ENCODE measurements around the gene CHEK1.

The CHEK1 gene

DNA sequence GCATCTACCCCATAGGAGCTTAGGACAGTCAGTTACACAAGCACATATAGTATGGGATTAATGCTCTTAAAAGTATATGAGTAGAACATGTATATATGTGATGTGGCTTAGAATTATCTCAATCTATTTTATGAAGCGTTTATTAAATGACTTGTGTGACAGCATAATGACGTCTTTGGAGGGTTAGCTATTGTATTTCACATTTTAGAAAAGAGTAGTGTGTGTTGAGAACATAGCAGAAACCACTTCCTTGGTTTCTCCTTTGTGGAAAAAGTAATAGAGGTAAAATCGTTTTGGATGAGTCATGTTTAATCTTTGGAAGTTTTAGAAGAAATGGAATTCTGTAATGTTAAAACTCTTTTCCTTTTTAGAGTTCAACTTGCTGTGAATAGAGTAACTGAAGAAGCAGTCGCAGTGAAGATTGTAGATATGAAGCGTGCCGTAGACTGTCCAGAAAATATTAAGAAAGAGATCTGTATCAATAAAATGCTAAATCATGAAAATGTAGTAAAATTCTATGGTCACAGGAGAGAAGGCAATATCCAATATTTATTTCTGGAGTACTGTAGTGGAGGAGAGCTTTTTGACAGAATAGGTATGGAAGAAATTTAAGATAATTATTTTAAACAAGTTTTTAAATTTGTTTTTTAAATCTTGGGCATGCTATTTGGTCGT is 2.4 kb downstream of the CHEK1 start:
- no peak for DNase-seq

DNA sequence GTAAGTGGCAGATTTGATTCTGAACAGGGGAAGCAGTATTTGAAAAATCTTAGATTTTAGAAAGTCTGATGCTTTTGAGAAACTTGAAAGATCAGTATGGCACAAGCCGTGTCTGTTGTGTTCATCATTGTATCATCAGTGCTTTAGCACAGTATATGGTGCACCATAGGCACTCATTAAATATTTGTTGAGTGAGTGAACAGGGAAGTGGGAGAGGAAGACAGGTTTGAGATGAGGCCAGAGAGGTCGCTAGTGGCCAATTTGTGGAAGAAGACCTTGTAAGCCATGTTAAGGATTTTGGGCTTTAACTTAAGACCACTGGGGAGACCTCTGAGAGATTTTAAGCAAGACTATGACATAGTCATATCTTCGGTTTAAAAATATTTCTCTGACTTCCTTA is 12.9 kb downstream of the CHEK1 start:
- no peak for DNase-seq

DNA sequence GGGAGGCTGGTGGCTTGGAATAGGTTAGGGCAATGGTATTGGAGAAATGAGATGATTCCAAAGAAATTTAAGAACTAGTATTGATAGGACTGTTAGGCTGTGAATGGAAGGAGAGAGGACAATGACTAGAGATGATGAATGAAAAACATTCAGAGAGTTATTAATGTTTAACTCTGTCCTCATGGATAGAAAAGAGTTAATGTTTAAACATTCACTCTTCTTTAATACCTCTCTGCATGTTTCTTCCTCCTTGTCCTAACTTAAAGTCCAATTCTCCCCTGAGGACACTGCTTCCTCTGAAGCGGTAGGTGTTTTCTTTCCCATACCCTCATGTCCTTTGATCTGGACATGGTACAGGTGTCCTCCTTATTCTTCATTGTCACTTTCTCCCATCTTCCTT is 13.4 kb downstream of the CHEK1 start:
- no peak for DNase-seq

DNA sequence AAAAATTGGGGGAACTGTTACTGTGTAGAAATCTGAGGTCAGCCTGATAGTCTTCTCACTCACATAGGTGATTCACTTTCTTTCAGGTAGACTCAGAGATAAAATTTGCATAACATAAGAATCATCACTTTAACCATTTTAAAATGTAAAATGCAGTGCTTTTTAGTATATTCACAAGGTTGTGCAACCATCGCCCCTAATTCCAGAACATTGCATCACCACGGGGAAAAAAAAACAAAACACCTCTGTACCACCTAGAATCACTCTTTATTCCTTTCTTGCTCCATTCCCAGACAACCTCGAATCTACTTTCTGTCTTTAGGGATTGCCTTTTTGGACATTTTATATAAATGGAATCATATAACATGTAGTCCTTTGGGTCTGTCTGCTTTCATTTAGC is 20.9 kb downstream of the CHEK1 start:
- no peak for DNase-seq

DNA sequence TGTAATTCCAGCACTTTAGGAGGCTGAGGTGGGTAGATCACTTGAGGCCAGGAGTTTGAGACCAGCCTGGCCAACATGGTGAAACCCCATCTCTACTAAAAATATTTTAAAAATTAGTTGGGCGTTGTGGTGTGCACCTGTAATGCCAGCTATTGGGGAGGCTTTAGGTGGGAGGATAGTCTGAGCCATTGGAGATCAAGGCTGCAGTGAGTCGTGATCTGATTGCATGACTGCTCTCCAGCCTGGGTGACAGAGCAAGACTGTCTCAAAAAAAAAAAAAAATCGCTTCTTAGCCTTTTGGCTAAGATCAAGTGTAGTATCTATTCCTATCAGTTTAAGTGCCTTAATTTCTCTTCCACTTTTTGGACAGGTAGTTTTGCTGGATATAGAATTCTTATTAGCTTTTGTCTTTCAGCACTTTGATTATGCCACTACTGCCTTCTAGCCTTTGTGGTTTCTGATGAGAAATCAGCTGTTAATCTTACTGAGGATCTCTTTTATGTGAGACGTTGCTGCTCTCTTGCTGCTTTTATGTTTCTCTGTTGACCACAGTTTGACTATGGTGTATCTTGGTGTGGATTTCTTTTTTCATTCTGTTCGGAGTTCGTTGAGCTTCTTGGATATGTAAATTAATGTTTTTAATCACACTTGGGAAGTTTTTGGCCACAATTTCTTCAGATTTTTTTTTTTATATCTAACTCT is 24.7 kb downstream of the CHEK1 start:
- DNase-seq = no peak

DNA sequence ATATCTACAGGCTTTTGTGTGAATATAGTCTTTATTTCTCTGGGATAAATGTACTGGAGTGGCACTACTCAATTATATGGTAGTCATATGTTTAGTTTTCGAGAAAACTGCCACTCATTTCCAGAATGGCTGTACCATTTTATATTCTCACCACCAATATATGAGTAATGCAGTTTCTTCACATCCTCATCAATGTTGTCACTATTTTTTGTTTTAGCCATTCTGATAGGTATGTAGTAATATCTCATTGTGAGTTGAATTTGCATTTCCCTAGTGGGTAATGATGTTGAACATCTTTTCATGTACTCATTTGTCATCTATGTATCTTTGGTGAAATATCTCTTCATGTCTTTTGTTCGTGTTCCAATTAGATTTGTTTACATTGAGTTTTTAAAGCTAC is 37.7 kb downstream of the CHEK1 start:
- DNase-seq = no peak

DNA sequence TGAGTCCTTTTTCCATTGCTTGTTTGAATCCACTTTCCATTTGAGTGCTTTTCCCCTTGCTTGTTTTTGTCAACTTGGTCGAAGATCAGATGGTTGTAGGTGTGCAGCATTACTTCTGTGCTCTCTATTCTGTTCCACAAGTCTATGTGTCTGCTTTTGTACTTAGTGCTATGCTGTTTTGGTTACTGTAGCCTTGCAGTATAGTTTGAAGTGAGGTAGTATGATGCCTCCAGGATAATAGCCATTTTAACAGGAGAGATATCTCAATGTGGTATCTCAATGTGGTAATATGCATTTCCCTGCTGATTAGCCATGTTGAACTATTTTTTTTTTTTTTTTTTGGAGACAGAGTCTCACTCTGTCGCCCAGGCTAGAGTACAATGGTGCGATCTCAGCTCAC is 38.9 kb downstream of the CHEK1 start:
- no peak for DNase-seq

DNA sequence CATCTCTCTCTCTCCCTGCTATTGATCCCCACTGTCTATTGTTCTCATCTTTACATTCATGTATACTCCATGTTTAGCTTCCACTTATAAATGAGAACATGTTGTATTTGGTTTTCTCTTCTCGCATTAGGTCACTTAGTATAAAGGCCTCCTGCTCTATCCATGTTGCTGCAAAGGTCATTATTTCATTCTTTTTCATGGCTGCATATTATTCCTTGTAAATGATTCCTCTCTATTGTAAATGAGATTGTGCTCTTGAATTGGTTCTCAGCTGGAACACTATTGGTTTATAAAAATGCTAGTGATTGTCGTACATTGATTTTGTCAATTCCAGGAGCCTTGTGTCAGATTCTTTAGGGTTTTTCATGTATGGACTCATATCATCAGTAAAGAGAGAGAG is 42.2 kb downstream of the CHEK1 start:
- DNase-seq = no peak

DNA sequence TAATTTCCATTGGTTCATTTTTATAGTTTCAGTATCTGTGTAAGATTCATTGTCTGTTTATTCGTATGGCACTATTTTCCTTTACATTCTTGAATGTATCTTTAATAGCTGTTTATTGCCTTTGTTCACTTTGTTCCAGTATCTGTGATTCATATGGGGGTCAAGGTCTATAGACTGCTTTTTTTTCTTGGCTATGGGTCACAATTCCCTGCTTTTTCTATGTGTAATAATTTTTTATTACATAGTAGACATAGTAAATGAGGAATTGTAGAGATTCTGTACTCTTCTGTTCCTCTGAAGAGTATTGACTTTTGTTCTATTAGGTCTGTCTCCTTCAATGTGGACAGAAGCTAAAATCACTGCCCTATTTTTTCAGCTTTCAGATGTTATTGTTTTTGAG is 45.2 kb downstream of the CHEK1 start:
- no peak for DNase-seq

DNA sequence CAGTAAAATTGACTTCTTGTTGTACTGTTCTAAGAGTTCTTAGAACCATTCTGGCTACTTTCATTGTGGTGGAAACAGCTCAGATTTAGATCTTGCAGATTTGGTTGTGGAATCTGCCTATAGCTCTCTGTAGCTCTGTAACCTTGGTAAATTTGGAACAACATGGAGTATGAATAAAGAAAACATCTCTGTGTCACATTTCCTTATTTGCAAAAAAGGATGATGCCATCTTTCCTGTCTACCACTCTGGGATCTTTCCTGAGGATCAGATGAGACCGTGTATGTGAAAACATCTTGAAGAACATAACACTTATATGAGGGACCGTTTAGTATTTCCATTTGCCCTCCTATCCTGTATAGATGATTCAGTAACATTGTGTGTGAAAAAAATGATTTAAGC is 46.6 kb downstream of the CHEK1 start:
- no peak for DNase-seq

DNA sequence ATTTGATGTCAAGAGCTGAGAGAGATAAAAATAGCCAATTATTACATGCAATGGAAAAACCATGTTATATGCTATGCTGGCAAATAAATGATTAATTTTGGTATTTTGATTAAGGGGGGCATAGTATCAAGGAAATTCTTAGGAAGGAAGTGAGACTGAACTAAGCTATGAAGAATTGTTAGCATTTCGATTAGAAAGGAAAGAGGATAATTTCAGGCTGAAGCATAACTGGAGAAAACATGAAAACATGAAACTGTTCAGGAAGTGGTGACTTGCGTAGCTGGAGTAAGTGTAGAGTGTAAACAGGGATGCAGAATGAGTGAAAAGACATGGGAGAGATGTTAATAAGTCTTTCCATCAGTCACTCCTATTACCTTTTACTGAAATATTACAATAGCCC is 49.2 kb downstream of the CHEK1 start:
- no peak for DNase-seq

DNA sequence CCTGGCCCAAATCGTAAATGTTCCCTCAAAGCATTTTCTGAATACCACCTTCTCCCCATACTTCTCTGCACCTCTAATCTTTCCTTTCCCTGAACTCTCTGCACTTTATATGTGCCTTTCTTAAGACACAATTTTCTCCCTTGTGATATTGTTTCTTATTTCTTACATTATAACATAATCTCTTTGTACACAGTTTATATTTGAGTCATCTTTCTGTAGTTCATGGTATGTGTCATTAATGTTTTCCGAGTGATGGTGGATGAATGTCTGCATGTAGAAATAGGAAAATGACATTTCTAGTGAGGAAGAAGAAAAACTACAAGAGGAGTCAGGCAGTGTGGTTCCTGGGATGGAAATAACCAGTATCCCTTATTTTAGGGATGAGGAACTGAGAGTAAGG is 50.2 kb downstream of the CHEK1 start:
- DNase-seq = no peak

DNA sequence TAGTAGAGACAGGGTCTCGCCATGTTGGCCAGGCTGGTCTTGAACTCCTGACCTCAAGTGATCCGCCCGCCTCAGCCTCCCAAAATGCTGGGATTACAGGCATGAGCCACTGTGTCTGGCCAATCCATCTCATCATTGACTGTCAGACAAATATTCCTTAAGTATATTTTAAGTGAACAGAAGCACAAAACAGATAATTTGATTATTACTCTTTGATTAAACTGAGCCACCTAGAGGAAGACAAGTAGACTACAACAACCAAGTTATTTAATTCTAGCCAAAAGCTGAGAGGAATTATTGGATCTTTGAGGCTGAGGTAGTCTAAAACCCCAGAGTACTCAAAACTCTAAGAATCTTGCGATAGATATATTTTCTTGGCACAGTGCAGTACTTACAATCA is 54.4 kb downstream of the CHEK1 start:
- no peak for DNase-seq

DNA sequence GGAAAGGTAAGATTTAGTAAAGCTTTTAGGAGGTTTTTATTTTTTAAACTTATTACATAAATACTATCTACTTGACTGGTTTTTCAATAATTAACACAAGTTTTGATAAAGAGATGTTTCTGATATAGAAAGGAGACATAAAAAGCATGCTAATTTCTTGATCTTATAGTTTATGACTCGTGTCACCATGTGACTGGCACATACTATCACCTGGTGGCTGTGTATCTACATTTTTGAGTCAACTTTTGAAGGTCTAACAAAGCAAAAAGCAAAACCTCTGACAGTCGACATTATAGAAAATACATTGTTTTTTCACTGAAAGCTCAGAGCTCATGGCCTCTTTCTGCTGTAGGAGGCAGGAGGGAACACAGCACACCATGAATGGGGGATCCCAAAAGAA is 54.9 kb downstream of the CHEK1 start:
- no peak for DNase-seq

DNA sequence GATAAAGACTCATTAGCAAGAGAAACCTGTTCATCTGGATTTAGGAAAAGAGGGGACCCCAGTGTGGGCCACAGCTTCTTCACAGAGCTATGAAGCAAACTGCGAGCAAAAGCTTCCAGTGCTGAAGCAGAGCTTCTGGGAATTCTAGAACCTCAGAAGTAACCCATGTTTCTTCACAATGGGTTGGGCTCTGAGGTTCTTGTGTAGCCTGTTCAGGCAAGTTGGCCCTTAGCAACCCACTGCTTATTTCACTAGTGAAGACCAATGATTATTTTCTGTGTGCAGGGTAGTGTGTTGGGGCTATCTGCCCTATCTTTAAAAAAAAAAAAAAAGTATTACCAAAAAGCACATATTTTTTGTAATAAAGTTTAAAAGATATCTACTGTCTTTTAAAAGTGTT is 55.8 kb downstream of the CHEK1 start, which contains the start of gene ACRV1:
Gene ACRV1, minus strand, starts transcription at position 101 of the 400 bp plus-strand sequence. Its CDS starts 67 bp downstream, at position 34.
- no peak for DNase-seq

DNA sequence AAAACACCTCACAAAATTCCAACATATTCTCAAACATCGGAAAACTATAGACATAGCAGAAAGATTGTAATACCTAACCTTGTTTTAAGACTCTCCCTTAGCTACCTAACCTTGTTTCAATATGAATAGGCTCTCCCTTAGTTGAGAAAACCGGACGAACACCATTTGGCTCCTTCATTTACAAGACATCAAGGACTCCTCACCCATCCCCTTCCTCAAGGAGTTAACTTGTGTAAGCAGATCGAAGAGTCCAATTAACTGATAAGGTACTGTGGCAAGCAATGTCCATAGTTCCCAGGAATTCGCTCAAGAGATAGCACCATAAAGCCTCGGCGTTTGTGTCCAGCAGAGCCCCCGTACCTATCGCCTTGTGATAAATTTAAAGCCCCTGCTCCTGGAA is 60.3 kb downstream of the CHEK1 start:
- DNase-seq = no peak

DNA sequence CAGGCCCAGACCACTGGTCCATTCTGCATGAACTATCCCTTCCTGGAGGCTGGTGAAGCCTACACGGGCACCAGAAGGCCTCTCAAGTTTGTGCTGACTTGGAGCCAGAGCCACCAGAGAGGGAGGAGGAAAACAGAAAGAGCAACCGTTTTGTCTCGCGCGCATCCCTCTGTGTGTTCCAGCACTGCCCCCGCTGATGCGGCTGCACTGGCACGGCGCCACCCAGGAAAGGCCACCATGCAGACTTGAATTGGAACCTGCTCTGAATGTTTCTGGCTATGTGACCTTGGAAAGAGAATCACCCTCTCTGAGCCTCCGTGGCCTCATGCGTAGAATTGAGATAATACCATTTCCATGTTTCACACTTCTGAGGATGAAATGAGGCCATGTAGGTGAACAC is 63.1 kb downstream of the CHEK1 start:
- DNase-seq = no peak

DNA sequence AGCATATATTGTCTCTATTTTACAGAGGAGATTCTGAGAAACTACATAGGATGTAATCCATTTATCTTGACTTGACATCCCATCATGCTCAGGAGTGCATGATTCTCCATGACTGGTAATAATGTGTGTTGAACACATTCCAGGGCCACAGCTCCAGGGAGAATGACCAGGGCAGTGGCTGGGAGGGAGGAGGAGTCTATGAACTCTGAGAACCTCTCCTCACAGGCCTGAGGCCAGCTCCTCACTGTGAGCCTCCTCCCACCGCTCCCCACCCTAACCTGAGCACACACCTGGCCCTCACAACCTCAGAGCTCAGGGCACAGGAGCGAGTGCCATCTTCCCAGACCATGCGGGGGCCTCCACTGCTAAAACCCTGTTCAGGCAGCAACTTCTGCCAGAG is 63.7 kb downstream of the CHEK1 start:
- DNase-seq = no peak

DNA sequence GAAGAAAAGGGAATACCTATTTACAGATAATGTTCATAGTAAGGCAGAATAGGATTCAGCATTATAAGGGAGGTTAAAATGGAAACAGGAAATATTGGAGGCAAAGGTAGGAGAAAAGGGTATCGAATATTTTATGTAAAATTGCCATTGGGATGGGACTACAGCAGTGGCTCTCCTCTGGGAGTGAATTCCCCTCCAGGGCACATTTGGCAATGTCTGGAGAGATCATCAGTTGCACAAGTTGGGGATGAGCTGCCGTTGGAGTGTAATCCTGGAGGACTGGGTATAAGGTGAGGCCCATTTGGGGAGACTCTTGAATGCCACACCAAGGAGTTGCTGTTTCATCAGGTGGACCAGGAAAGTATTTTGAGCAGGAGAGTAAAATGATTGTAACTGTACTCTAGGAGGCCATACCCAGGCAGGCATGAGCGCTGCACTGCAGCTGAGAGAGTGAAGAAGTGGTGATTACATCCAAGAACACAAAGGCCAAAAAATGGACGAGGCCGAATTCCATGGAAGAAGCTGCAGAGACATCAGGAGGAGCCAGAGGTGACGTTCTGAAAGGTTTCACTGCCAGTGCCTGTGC is 64.4 kb downstream of the CHEK1 start:
- no peak for DNase-seq

DNA sequence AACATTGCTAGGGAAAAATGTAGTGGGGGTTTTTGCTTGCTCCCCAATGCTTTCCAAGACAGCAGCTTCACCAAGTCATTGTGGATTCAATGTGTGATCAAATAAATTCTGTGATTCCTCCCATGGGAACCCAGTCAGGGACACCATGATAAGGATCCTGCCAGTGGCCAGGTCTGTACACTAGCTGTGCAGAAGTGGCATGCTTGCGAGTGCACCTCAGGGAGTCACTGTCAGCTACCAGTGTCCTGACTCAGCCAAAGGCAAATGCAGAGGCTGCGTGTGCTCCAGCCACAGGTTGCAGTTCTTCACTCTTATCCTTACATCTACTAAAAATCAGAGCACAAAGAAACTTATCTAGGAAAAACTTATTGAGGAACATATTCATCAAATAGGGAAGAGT is 65.0 kb downstream of the CHEK1 start:
- no peak for DNase-seq

DNA sequence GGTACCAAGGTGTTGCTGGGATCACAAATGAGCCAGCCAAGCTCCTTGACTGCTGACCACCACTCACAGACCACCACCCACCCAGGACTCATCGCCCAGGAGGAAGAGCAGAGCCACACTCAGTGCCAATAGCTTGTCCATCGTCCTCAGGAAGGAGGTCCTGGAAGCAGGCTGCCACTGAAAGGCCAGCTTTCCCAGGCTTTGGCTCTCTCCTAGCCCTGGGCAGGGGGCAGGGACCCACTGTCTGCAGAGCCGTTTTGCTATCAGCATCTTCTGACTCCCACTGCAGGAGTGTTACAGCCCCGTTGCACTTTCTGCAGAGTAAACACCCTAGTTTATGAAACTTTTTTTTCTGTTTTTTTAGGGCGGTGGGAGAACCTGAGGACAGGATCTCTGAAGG is 67.9 kb downstream of the CHEK1 start:
- DNase-seq = no peak

DNA sequence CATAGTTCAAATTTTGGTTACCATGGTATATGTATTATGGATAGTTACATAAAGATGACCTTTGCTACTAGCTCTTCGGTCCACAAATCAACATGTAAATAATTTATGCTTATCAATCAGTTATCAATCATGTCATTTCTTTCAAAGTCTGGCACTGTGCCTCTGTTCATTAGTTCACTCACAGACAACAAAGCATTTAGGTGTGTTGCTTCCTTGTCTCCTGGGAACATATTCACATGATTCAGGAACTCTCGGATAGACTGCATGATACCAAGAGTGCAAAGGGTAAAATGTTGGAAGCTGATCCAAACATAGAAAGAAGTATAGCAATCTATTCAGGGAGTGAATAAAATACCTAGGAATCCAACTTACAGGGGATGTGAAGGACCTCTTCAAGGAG is 70.0 kb downstream of the CHEK1 start:
- no peak for DNase-seq

DNA sequence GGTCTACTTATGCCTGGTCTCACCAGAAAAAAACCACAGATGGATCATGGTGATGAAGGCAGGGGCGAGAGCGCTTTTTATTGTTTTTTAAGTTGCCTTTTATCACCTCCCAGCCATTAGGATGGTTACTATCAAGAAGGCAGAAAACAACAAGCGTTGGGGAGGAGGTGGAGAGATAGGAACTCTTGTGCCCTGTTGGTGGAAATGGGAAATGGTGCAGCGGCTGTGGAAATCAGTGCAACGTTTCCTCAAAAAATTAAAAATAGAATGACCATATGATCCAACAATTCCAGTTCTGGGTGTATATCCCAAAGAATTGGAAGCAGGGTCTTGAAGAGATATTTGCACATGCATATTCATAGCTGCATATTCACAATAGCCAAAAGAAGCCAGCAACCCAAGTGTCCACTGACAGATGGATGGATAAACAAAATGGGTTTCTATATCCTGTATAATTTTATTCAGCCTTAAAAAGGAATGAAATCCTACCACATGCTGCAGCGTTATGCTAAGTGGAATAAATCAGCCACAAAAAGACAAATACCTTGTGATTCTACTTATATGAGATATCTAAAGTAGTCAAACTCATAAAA is 76.2 kb downstream of the CHEK1 start:
- DNase-seq = no peak
